Natural killer cell (primary cell): Measurements from ENCODE around the gene CYP2W1. TPM values are rescaled to one million over a fixed set of nuclear protein-coding genes. Genes with fewer than 3 reads are reported as not detected.

Experiments used
- ATAC-seq, 3 donors: fragments of 150-1000 bp in 2 of 3; fragments of 200-7000 bp in 1 of 3; cut with Tn5 transposase; 1 replicate in 1 of 3; 2 replicates in 2 of 3; pipeline ENCODE4 v1.10.0; 2021; ENCODE audit warnings: mild to moderate bottlenecking in 2 of 3, moderate library complexity in 2 of 3
- DNase-seq, 2 donors: peaks; one replicate each; pipeline versions ENCODE4 v3.0.0 to v3.0.0-alpha.2; 2013 to 2021; ENCODE audit warnings: mixed read lengths in 1 of 2
- H3K27ac ChIP-seq: one replicate; pipeline ENCODE4 v1.5.1; 2013; ENCODE audit warnings: mild to moderate bottlenecking, low read length
- H3K27me3 ChIP-seq: one replicate; pipeline ENCODE4 v1.6.1; 2013; ENCODE audit warnings: low read length; ENCODE audit not compliant: control insufficient read depth, insufficient read depth
- H3K36me3 ChIP-seq: one replicate; pipeline ENCODE4 v1.6.1; 2013; ENCODE audit warnings: low read length; ENCODE audit not compliant: control insufficient read depth, insufficient read depth
- H3K4me1 ChIP-seq: one replicate; pipeline ENCODE4 v1.6.1; 2013; ENCODE audit warnings: low read length; ENCODE audit not compliant: control insufficient read depth, insufficient read depth
- H3K4me3 ChIP-seq: one replicate; pipeline ENCODE4 v1.5.1; 2013; ENCODE audit warnings: low read length
- H3K9me3 ChIP-seq: one replicate; pipeline ENCODE4 v1.6.1; 2013; ENCODE audit warnings: low read length; ENCODE audit not compliant: control insufficient read depth, insufficient read depth
- H3K27ac Mint-ChIP-seq, 2 donors: one replicate each; pipeline ENCODE4 v1.8.0; 2022; ENCODE audit warnings: mild to moderate bottlenecking in 2 of 2, mixed read lengths in 2 of 2, moderate library complexity in 1 of 2
- H3K27me3 Mint-ChIP-seq, 2 donors: one replicate each; pipeline ENCODE4 v1.8.0; 2022; ENCODE audit warnings: low read depth in 2 of 2, mixed read lengths in 2 of 2
- H3K36me3 Mint-ChIP-seq: one replicate; pipeline ENCODE4 v1.8.0; 2022; ENCODE audit warnings: mixed read lengths
- H3K4me1 Mint-ChIP-seq, 2 donors: one replicate each; pipeline ENCODE4 v1.8.0; 2022; ENCODE audit warnings: mixed read lengths in 2 of 2
- H3K4me3 Mint-ChIP-seq: one replicate; pipeline ENCODE4 v1.8.0; 2022; ENCODE audit warnings: mild to moderate bottlenecking, moderate library complexity, mixed read lengths
- H3K9me3 Mint-ChIP-seq, 2 donors: one replicate each; pipeline ENCODE4 v1.8.0; 2022; ENCODE audit warnings: mixed read lengths in 2 of 2
- CTCF ChIP-seq: fragments of 200-600 bp; IDR thresholded peaks from one replicate; pipeline ENCODE4 v1.8.0; 2022; ENCODE audit warnings: antibody characterized with exemption
- WGBS: methylation state at CpG from one replicate; pipeline ENCODE4 v1.1.7; 2013; ENCODE audit warnings: missing lambda C conversion rate; ENCODE audit not compliant: insufficient coverage; 5-methylcytosine and 5-hydroxymethylcytosine counted together
- intact Hi-C: fragments of 100-400 bp; cut with micrococcal nuclease; formaldehyde crosslinking; loops from one replicate; pipeline ENCODE4 v1.14.2; 2022
- total RNA-seq, 4 donors: library from RNA; stranded (reverse); fragments of 120-200 nt in 1 of 4; gene quantifications; one replicate each; pipeline versions ENCODE4 v1.2.3 to v1.2.4, GENCODE V29; 2013 to 2022

Gene CYP2W1
- total RNA-seq, 3 donors from 2014 or later (not counting 1 experiment from before 2014, with no cell fraction given): not detected

GRCh38 chr7:946256-946996 lies 36.6 kb upstream of the CYP2W1 start:
- H3K27ac ChIP-seq: no peak overlapping the region
- ATAC-seq (no peak), DNase-seq (no peak)
- intact Hi-C loops: no loop called here
- no peak overlapping the region for H3K4me3 ChIP-seq
- H3K27ac Mint-ChIP-seq: no peak overlapping the region
- peaks cover 20 to 41% of the 10 kb centered on the region in 2 donors for H3K4me1 Mint-ChIP-seq
- H3K36me3 ChIP-seq: peaks cover 4% of the 10 kb centered on the region
- peaks cover 28% of the 10 kb centered on the region for H3K4me1 ChIP-seq
- no peaks in the 10 kb centered on the region for H3K9me3 ChIP-seq
- no peak for TF ChIP-seq CTCF
- H3K4me3 Mint-ChIP-seq: no peak overlapping the region
- H3K27me3 Mint-ChIP-seq: no peaks in the 10 kb centered on the region
- WGBS: 90% methylated on average over 29 of the region's 29 CpGs
- H3K9me3 Mint-ChIP-seq: no peaks in the 10 kb centered on the region
- H3K27me3 ChIP-seq: no peaks in the 10 kb centered on the region
- H3K36me3 Mint-ChIP-seq: no peaks in the 10 kb centered on the region

GRCh38 chr7:947391-948210 lies 35.4 kb upstream of the CYP2W1 start:
- H3K27me3 Mint-ChIP-seq: no peaks in the 10 kb centered on the region
- Histone ChIP-seq H3K27me3 (no peaks in the 10 kb centered on the region), H3K4me3 (no peak overlapping the region), H3K27ac (no peak overlapping the region), H3K9me3 (no peaks in the 10 kb centered on the region), H3K36me3 (peaks cover 4% of the 10 kb centered on the region), H3K4me1 (peaks cover 36% of the 10 kb centered on the region)
- intact Hi-C loops: no loop called here
- H3K4me3 Mint-ChIP-seq: no peak overlapping the region
- no peak for DNase-seq
- H3K9me3 Mint-ChIP-seq: no peaks in the 10 kb centered on the region
- peak overlapping the region in 1 of 2 donors; percentile 14 for H3K27ac Mint-ChIP-seq
- no peak for ATAC-seq
- 92% methylated on average over 37 of the region's 37 CpGs for WGBS
- H3K4me1 Mint-ChIP-seq: peaks cover 18 to 38% of the 10 kb centered on the region in 2 donors
- H3K36me3 Mint-ChIP-seq: no peaks in the 10 kb centered on the region
- TF ChIP-seq CTCF: no peak

GRCh38 chr7:949021-949934 lies 33.7 kb upstream of the CYP2W1 start:
- H3K4me3 ChIP-seq: no peak overlapping the region
- Mint-ChIP-seq H3K4me3 (peak overlapping the region; percentile 42), H3K4me1 (peaks cover 19 to 40% of the 10 kb centered on the region in 2 donors), H3K27ac (peak overlapping the region; percentile 71 to 83), H3K36me3 (no peaks in the 10 kb centered on the region), H3K27me3 (no peaks in the 10 kb centered on the region), H3K9me3 (no peaks in the 10 kb centered on the region)
- peak overlapping the region; percentile 15 for H3K27ac ChIP-seq
- TF ChIP-seq CTCF: no peak
- H3K9me3 ChIP-seq: no peaks in the 10 kb centered on the region
- DNase-seq (no peak), ATAC-seq (peak in 2 of 3 donors; percentile 8 to 16)
- H3K36me3 ChIP-seq: peaks cover 4% of the 10 kb centered on the region
- intact Hi-C loops: no loop called here
- 69% methylated on average over 28 of the region's 28 CpGs for WGBS
- H3K27me3 ChIP-seq: no peaks in the 10 kb centered on the region
- peaks cover 47% of the 10 kb centered on the region for H3K4me1 ChIP-seq
